Subcutaneous adipose tissue (tissue), 4 donors: Measurements from ENCODE around the gene GRIA4. TPM values are rescaled to one million over a fixed set of nuclear protein-coding genes. Genes with fewer than 3 reads are reported as not detected.

Source experiments
- CTCF ChIP-seq: fragments of 450-650 bp; IDR thresholded peaks from one replicate; pipeline ENCODE4 v1.5.1; 2016; ENCODE audit warnings: low read depth, mild to moderate bottlenecking, control low read depth, antibody characterized with exemption, moderate library complexity
- total RNA-seq, 4 donors: library from RNA; depleted of rRNA; stranded (reverse); fragments of >200 nt; gene quantifications; one replicate each; pipeline ENCODE4 v1.1.0, GENCODE V29; 2016

GRIA4 gene
- total RNA-seq, 4 donors from 2014 or later, result not detected

- TF ChIP-seq CTCF, result no peak
Measured at GRCh38 chr11:105912666-105913065, 302.8 kb downstream of the GRIA4 start.

- no peak for TF ChIP-seq CTCF
Measured at GRCh38 chr11:105915021-105915420, 305.1 kb downstream of the GRIA4 start.

GRCh38 chr11:105918039-105918438 is 308.2 kb downstream of the GRIA4 start:
- no peak for TF ChIP-seq CTCF

- no peak for TF ChIP-seq CTCF
Measured at GRCh38 chr11:105918600-105918999, 308.7 kb downstream of the GRIA4 start.

- TF ChIP-seq CTCF, result no peak
Measured at GRCh38 chr11:105923252-105923651, 313.4 kb downstream of the GRIA4 start.

GRCh38 chr11:105923807-105924206 is 313.9 kb downstream of the GRIA4 start:
- TF ChIP-seq CTCF, result no peak

GRCh38 chr11:105929084-105929955 is 319.4 kb downstream of the GRIA4 start:
- TF ChIP-seq CTCF, result no peak
